Mesenchymal stem cell (in vitro differentiated cells and primary cell): Measurements from ENCODE around the gene IL20RB.
A peak's percentile ranks its signal among the peaks of the same experiment; 100 is the strongest.

ENCODE experiments used
- DNase-seq: peaks from one replicate; pipeline ENCODE4 v3.0.0-alpha.2; 2013
- H2AFZ ChIP-seq: one replicate; pipeline ENCODE4 v1.6.1; 2013; ENCODE audit warnings: low read depth, mild to moderate bottlenecking, control low read depth, inconsistent platforms, low read length, moderate library complexity
- H2AK5ac ChIP-seq: 2 replicates; pipeline ENCODE4 v1.6.1; 2013; ENCODE audit warnings: low read length, moderate library complexity, mild to moderate bottlenecking, inconsistent platforms; ENCODE audit not compliant: severe bottlenecking
- H2BK120ac ChIP-seq: one replicate; pipeline ENCODE4 v1.6.1; 2013; ENCODE audit warnings: low read depth, mild to moderate bottlenecking, inconsistent platforms, low read length, moderate library complexity
- H2BK12ac ChIP-seq, 2 experiments: one replicate each; pipeline ENCODE4 v1.6.1; 2013; ENCODE audit warnings: inconsistent platforms in 2 of 2, low read length in 2 of 2, mild to moderate bottlenecking in 2 of 2, moderate library complexity in 2 of 2, control low read depth in 1 of 2
- H2BK15ac ChIP-seq: one replicate; pipeline ENCODE4 v1.6.1; 2013; ENCODE audit warnings: mild to moderate bottlenecking, low read depth, inconsistent platforms; ENCODE audit not compliant: poor library complexity, severe bottlenecking
- H2BK5ac ChIP-seq: 2 replicates; pipeline ENCODE4 v1.6.1; 2013; ENCODE audit warnings: low read depth, mild to moderate bottlenecking, low read length, control low read depth, inconsistent platforms; ENCODE audit not compliant: poor library complexity, severe bottlenecking
- H3K14ac ChIP-seq, 2 experiments: one replicate each; pipeline ENCODE4 v1.6.1; 2013; ENCODE audit warnings: inconsistent platforms in 2 of 2, low read length in 2 of 2, control low read depth in 1 of 2, mild to moderate bottlenecking in 1 of 2, moderate library complexity in 1 of 2
- H3K18ac ChIP-seq, 2 experiments: one replicate each; pipeline ENCODE4 v1.6.1; 2013; ENCODE audit warnings: inconsistent platforms in 2 of 2, low read length in 2 of 2, control low read depth in 1 of 2, low read depth in 1 of 2, mild to moderate bottlenecking in 1 of 2
- H3K23ac ChIP-seq, 2 experiments: one replicate each; pipeline ENCODE4 v1.6.1; 2013; ENCODE audit warnings: inconsistent platforms in 2 of 2, low read length in 2 of 2, mild to moderate bottlenecking in 2 of 2, moderate library complexity in 2 of 2, control low read depth in 1 of 2
- H3K27ac ChIP-seq: 2 replicates; pipeline ENCODE4 v1.5.1; 2013; ENCODE audit warnings: mild to moderate bottlenecking, moderate library complexity, low read length, control low read depth, inconsistent platforms; ENCODE audit not compliant: poor library complexity, severe bottlenecking
- H3K27me3 ChIP-seq, 2 experiments: 2 replicates each; pipeline versions ENCODE4 v1.6.1 to v1.7.0; 2013; ENCODE audit warnings: low read length in 2 of 2, mild to moderate bottlenecking in 2 of 2, moderate library complexity in 2 of 2, control low read depth in 1 of 2, inconsistent platforms in 1 of 2; ENCODE audit not compliant: control insufficient read depth in 1 of 2, insufficient read depth in 1 of 2
- H3K36me3 ChIP-seq, 2 experiments: 2 replicates each; pipeline versions ENCODE4 v1.6.1 to v1.7.0; 2013; ENCODE audit warnings: low read length in 2 of 2, control low read depth in 1 of 2, inconsistent platforms in 1 of 2, low read depth in 1 of 2, mild to moderate bottlenecking in 1 of 2; ENCODE audit not compliant: insufficient read depth in 2 of 2, control insufficient read depth in 1 of 2
- H3K4ac ChIP-seq, 2 experiments: one replicate each; pipeline ENCODE4 v1.6.1; 2013; ENCODE audit warnings: inconsistent platforms in 2 of 2, low read length in 2 of 2, mild to moderate bottlenecking in 2 of 2, moderate library complexity in 2 of 2, control low read depth in 1 of 2, low read depth in 1 of 2
- H3K4me1 ChIP-seq: 2 replicates; pipeline ENCODE4 v1.6.1; 2013; ENCODE audit warnings: low read depth, low read length, control low read depth; ENCODE audit not compliant: control insufficient read depth, insufficient read depth
- H3K4me2 ChIP-seq: 2 replicates; pipeline ENCODE4 v1.6.1; 2013; ENCODE audit warnings: low read length, mild to moderate bottlenecking, inconsistent platforms; ENCODE audit not compliant: poor library complexity, severe bottlenecking
- H3K4me3 ChIP-seq, 2 experiments: 2 replicates each; pipeline versions ENCODE4 v1.5.1 to v1.7.0; 2013; ENCODE audit warnings: low read length in 2 of 2, mild to moderate bottlenecking in 2 of 2, control low read depth in 1 of 2, low read depth in 1 of 2; ENCODE audit not compliant: insufficient read depth in 1 of 2
- H3K79me1 ChIP-seq: replicated peaks from 2 replicates; pipeline ENCODE4 v1.6.1; 2013; ENCODE audit warnings: mild to moderate bottlenecking, control low read depth, low read length, inconsistent platforms; ENCODE audit not compliant: poor library complexity, severe bottlenecking
- H3K9ac ChIP-seq: 2 replicates; pipeline ENCODE4 v1.7.0; 2013; ENCODE audit warnings: mild to moderate bottlenecking, low read length, moderate library complexity
- H3K9me3 ChIP-seq: 2 replicates; pipeline ENCODE4 v1.7.0; 2013; ENCODE audit warnings: mild to moderate bottlenecking, low read length; ENCODE audit not compliant: control insufficient read depth
- H4K8ac ChIP-seq: one replicate; pipeline ENCODE4 v1.6.1; 2013; ENCODE audit warnings: inconsistent platforms, mild to moderate bottlenecking, low read length, moderate library complexity
- H4K91ac ChIP-seq: one replicate; pipeline ENCODE4 v1.6.1; 2013; ENCODE audit warnings: mild to moderate bottlenecking, low read length, inconsistent platforms
- WGBS: methylation state at CpG from one replicate; pipeline ENCODE4 v1.1.7; 2013; ENCODE audit warnings: mixed read lengths; 5-methylcytosine and 5-hydroxymethylcytosine counted together

IL20RB gene

DNA sequence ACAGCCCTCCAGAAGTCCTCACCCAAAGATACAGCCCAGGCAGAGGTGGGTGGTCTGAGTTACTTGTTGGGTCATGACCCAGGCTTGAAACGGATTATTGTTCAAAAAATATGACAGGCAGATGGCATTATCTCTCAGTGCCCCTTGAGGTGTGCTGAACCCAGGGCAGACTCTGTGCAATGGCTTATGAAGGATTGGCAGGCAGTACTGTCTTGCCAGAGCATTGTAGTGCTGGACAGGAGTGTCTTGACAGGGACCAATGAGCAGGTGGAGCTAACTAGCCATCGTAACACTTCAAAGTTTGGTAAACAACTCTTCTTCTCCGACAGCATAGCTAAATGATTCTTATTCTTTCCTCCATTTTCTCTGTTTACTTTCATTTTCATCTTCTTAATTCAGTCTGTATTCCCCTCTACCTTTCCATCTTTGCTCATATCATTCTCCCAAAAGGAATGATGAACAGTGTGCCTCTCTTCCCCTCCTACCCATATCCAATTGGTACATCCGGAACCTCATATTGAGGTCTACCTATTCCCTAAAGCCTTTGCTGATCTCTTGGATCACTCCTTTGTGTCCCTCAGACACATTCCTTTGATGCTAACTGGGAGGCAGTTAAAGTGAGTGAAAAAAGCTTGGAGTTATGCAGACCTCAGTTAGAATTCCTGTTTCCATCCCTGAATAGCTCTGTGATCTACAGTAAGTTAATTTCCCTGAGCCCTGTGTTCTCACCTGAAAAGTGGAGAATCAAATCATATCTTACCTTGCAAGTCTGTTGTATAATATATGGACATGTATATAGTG lies 2.6 kb upstream of the IL20RB start:
- H2AFZ ChIP-seq: no peak overlapping the region
- DNase-seq: no peak
- H3K79me1 ChIP-seq: peaks cover 12% of the 10 kb centered on the region
- H3K4ac ChIP-seq: peak overlapping the region in 1 of 2 experiments; percentile 40
- H3K4me3 ChIP-seq: peak overlapping the region in 1 of 2 experiments; percentile 10
- H3K4me2 ChIP-seq: no peak overlapping the region
- H3K9me3 ChIP-seq: no peaks in the 10 kb centered on the region
- peak overlapping the region; percentile 5 for H3K9ac ChIP-seq
- H2AK5ac ChIP-seq: peak overlapping the region; percentile 28
- peaks cover 7% of the 10 kb centered on the region for H3K4me1 ChIP-seq
- H3K14ac ChIP-seq: peak overlapping the region in 1 of 2 experiments; percentile 68
- peak overlapping the region in 1 of 2 experiments; percentile 70 for H3K23ac ChIP-seq
- no peak overlapping the region for H4K8ac ChIP-seq
- H3K27me3 ChIP-seq: no peaks in the 10 kb centered on the region
- no peak overlapping the region for H2BK120ac ChIP-seq
- H4K91ac ChIP-seq: no peak overlapping the region
- peak overlapping the region; percentile 25 to 79 for H3K18ac ChIP-seq
- no peaks in the 10 kb centered on the region for H3K36me3 ChIP-seq
- peak overlapping the region; percentile 82 for H3K27ac ChIP-seq
- H2BK15ac ChIP-seq: no peak overlapping the region
- H2BK12ac ChIP-seq: peak overlapping the region in 1 of 2 experiments; percentile 87
- 61% methylated on average over 3 of the region's 4 CpGs for WGBS
- H2BK5ac ChIP-seq: no peak overlapping the region

DNA sequence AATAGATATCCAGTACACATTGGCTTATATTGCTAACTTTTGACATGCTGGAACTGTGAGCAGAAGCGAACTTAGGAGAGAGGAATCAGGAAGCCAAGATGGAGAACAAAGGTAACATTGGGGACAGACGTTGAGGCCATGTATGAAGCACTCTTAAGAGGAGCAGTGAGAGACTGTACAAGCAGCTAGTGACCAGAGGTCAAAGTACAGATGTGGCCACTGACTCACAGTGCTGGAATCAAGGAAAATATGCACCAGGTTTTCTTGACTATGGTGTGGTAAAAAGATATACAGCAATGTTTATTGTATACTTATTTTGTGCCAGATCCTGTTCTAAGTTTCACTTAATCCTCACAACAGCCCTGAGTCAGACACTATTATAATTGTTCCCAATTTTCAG lies 2.0 kb upstream of the IL20RB start:
- Histone ChIP-seq H3K4me3 (peak overlapping the region in 1 of 2 experiments; percentile 10), H3K4ac (no peak overlapping the region), H2BK120ac (no peak overlapping the region), H3K27me3 (no peaks in the 10 kb centered on the region), H2BK15ac (no peak overlapping the region), H3K36me3 (no peaks in the 10 kb centered on the region), H3K79me1 (peaks cover 12% of the 10 kb centered on the region), H2AK5ac (no peak overlapping the region), H4K91ac (no peak overlapping the region), H3K9ac (peak overlapping the region; percentile 19), H3K4me2 (no peak overlapping the region), H3K18ac (no peak overlapping the region), H3K4me1 (peaks cover 7% of the 10 kb centered on the region), H3K9me3 (no peaks in the 10 kb centered on the region), H3K23ac (no peak overlapping the region), H2BK5ac (no peak overlapping the region), H3K27ac (peak overlapping the region; percentile 82), H3K14ac (no peak overlapping the region), H2AFZ (no peak overlapping the region), H2BK12ac (no peak overlapping the region), H4K8ac (no peak overlapping the region)
- 11% methylated on average over 2 of the region's 2 CpGs for WGBS
- peak; percentile 93 for DNase-seq

DNA sequence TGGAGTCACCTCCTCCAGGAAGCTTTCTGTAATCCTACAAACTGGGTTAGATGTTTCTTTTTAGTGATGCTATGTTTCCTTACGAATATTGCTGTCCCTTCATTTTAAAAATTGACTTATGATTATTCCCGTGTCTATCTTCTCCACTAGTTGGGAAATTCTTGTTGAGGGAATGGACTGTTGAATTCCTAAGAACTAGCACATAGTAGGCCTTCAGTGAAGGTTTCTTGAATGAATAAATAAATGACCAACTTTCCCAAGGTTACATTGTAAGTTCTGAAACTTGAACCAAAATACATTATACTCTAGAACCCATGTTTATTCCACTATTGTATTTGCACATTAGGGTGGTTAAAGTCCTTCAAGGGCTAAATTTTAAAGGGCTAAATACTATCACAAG lies 812 bp upstream of the IL20RB start:
- Histone ChIP-seq H4K91ac (no peak overlapping the region), H3K79me1 (peaks cover 11% of the 10 kb centered on the region), H3K36me3 (no peaks in the 10 kb centered on the region), H2BK5ac (no peak overlapping the region), H2AFZ (no peak overlapping the region), H3K9me3 (no peaks in the 10 kb centered on the region), H3K27me3 (no peaks in the 10 kb centered on the region), H3K4me1 (peaks cover 7% of the 10 kb centered on the region), H3K14ac (no peak overlapping the region), H3K4me2 (no peak overlapping the region), H2AK5ac (peak overlapping the region; percentile 95), H2BK12ac (peak overlapping the region in 1 of 2 experiments; percentile 52), H2BK120ac (no peak overlapping the region), H3K27ac (no peak overlapping the region), H3K18ac (no peak overlapping the region), H3K4me3 (no peak overlapping the region), H4K8ac (no peak overlapping the region), H3K4ac (no peak overlapping the region), H3K23ac (no peak overlapping the region), H3K9ac (no peak overlapping the region), H2BK15ac (no peak overlapping the region)
- WGBS: no CpG with 5 or more reads among the region's 2 CpGs
- DNase-seq: no peak

DNA sequence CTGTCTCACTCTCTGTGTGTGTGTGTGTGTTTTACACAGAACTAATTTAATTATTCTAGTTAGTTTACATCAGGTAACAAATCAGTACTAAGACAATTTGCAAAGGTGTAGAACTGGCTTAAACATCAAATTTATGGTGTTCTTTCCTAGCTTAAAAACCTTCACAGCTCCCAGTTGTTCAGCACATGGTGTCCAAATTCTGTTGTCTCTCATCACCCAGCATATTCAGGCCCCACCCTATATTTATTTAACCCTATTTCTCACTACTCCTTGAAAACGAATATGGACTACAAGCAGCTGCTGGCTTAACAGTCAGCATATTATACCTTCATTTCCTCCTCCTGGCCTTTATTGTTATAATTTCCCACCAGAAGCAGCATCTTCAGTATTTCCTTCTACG lies 1.2 kb downstream of the IL20RB start:
- Histone ChIP-seq H3K27ac (no peak overlapping the region), H2BK120ac (no peak overlapping the region), H3K18ac (no peak overlapping the region), H3K14ac (no peak overlapping the region), H2BK5ac (no peak overlapping the region), H3K4me3 (no peak overlapping the region), H4K8ac (no peak overlapping the region), H3K4me1 (peaks cover 9% of the 10 kb centered on the region), H3K4me2 (no peak overlapping the region), H4K91ac (no peak overlapping the region), H3K27me3 (no peaks in the 10 kb centered on the region), H2AFZ (no peak overlapping the region), H2BK15ac (no peak overlapping the region), H3K79me1 (peaks cover 11% of the 10 kb centered on the region), H3K9ac (peak overlapping the region; percentile 59), H3K9me3 (no peaks in the 10 kb centered on the region), H3K4ac (no peak overlapping the region), H3K23ac (no peak overlapping the region), H2AK5ac (peak overlapping the region; percentile 50), H2BK12ac (no peak overlapping the region), H3K36me3 (no peaks in the 10 kb centered on the region)
- 89% methylated on average over 2 of the region's 2 CpGs for WGBS
- DNase-seq: no peak
